Measurements from ENCODE around the gene NKD2.

NKD2 gene

GRCh38 chr5:1042626-1043025 is 34.0 kb downstream of the NKD2 start:
- no peak for DNase-seq (ENCODE audit: low read depth)
- no peak overlapping the region for H3K4me3 ChIP-seq (ENCODE audit: low read depth, low read length)
- TF ChIP-seq CTCF (IDR thresholded peaks at IDR 0.05; ENCODE audit: insufficient read depth, low read depth, low read length, missing control alignments): no peak

- no peak overlapping the region for H3K4me3 ChIP-seq (ENCODE audit: low read depth, low read length)
- no peak for TF ChIP-seq CTCF (IDR thresholded peaks at IDR 0.05; ENCODE audit: insufficient read depth, low read depth, low read length, missing control alignments)
- no peak for DNase-seq (ENCODE audit: low read depth)
Measured at GRCh38 chr5:1043327-1043726, 34.7 kb downstream of the NKD2 start.

- no peak for DNase-seq (ENCODE audit: low read depth)
- TF ChIP-seq CTCF (IDR thresholded peaks at IDR 0.05; ENCODE audit: insufficient read depth, low read depth, low read length, missing control alignments): no peak
- H3K4me3 ChIP-seq (ENCODE audit: low read depth, low read length): no peak overlapping the region
Measured at GRCh38 chr5:1044117-1044516, 35.5 kb downstream of the NKD2 start.

GRCh38 chr5:1045960-1046560 is 37.5 kb downstream of the NKD2 start:
- TF ChIP-seq CTCF (IDR thresholded peaks at IDR 0.05; ENCODE audit: insufficient read depth, low read depth, low read length, missing control alignments): no peak
- no peak for DNase-seq (ENCODE audit: low read depth)
- no peak overlapping the region for H3K4me3 ChIP-seq (ENCODE audit: low read depth, low read length)

- DNase-seq (ENCODE audit: low read depth): no peak
- no peak for TF ChIP-seq CTCF (IDR thresholded peaks at IDR 0.05; ENCODE audit: insufficient read depth, low read depth, low read length, missing control alignments)
- no peak overlapping the region for H3K4me3 ChIP-seq (ENCODE audit: low read depth, low read length)
Measured at GRCh38 chr5:1047332-1047965, 38.8 kb downstream of the NKD2 start.

GRCh38 chr5:1048162-1048721 is 39.6 kb downstream of the NKD2 start:
- DNase-seq (ENCODE audit: low read depth): no peak
- H3K4me3 ChIP-seq (ENCODE audit: low read depth, low read length): no peak overlapping the region
- TF ChIP-seq CTCF (IDR thresholded peaks at IDR 0.05; ENCODE audit: insufficient read depth, low read depth, low read length, missing control alignments): no peak

Data from GM12865 (cell line).